ENCODE measurements around the gene MRM1. TPM values are rescaled to one million over a fixed set of nuclear protein-coding genes. Genes with fewer than 3 reads are reported as not detected.
"Not testable (repeated sequence)": the region's sequence is repeated elsewhere in the genome, so short reads cannot be mapped to it uniquely, and the experiment has no call there.

Gene MRM1
- total and polyA plus RNA-seq, 2 experiments from 2014 or later: 3.8 to 5.9 TPM

GRCh38 chr17:36602924-36603384 is 1.6 kb downstream of the MRM1 start:
- peak; percentile 71 for DNase-seq
- H3K9ac ChIP-seq: peak overlapping the region; percentile 90
- 16 to 17% methylated on average over 5 of the region's 5 CpGs for WGBS, 2 experiments (ENCODE audit: low coverage in 1 of 2, low lambda C conversion rate in 2 of 2, missing lambda C conversion rate in 2 of 2)
- no peaks in the 10 kb centered on the region for H3K27me3 ChIP-seq (replicated peaks; ENCODE audit: insufficient read depth)
- no peaks in the 10 kb centered on the region for H3K36me3 ChIP-seq (ENCODE audit: low read depth)
- no peaks in the 10 kb centered on the region for H4K20me1 ChIP-seq (ENCODE audit: insufficient read depth)
- H3K4me2 ChIP-seq (ENCODE audit: unreplicated experiment): peak overlapping the region; percentile 81
- TF ChIP-seq EZH2phosphoT487 (IDR thresholded peaks at IDR 0.05; ENCODE audit: insufficient read depth, low read depth) (no peak), EZH2 (IDR thresholded peaks at IDR 0.05; ENCODE audit: insufficient read depth, poor library complexity, severe bottlenecking) (no peak)
- peak overlapping the region; percentile 79 for H3K4me3 ChIP-seq
- H3K9me3 ChIP-seq (ENCODE audit: low read depth): no peaks in the 10 kb centered on the region
- H3K4me1 ChIP-seq (ENCODE audit: insufficient read depth): peaks cover 6% of the 10 kb centered on the region; the same call in 1 of the 2 replicates
- H3K79me2 ChIP-seq (ENCODE audit: insufficient read depth): peaks cover 44% of the 10 kb centered on the region
- no peaks in the 10 kb centered on the region for H3F3A ChIP-seq (ENCODE audit: insufficient read depth)
- in situ Hi-C loops (cut with MboI): no loop called here
- no peaks in the 10 kb centered on the region for H3K9me2 ChIP-seq (ENCODE audit: insufficient read depth)
- H3K27ac ChIP-seq: no peak overlapping the region
- peak overlapping the region; percentile 85 for H2AFZ ChIP-seq

GRCh38 chr17:36605028-36605427 is 3.6 kb downstream of the MRM1 start:
- H3K36me3 ChIP-seq (ENCODE audit: low read depth); H4K20me1 ChIP-seq (ENCODE audit: insufficient read depth); H3F3A ChIP-seq (ENCODE audit: insufficient read depth); H3K9me3 ChIP-seq (ENCODE audit: low read depth); H3K4me2 ChIP-seq (ENCODE audit: unreplicated experiment); H3K9ac ChIP-seq; in situ Hi-C loops (cut with MboI); H3K27ac ChIP-seq; H3K4me1 ChIP-seq (ENCODE audit: insufficient read depth); DNase-seq; H3K9me2 ChIP-seq (ENCODE audit: insufficient read depth); H2AFZ ChIP-seq; H3K4me3 ChIP-seq; H3K27me3 ChIP-seq (replicated peaks; ENCODE audit: insufficient read depth): not testable (repeated sequence)
- 85 to 93% methylated on average over 4 to 5 of the region's 5 CpGs for WGBS, 2 experiments (ENCODE audit: low coverage in 1 of 2, low lambda C conversion rate in 2 of 2, missing lambda C conversion rate in 2 of 2)
- peaks cover 44% of the 10 kb centered on the region for H3K79me2 ChIP-seq (ENCODE audit: insufficient read depth)

- DNase-seq: no peak
- no peaks in the 10 kb centered on the region for H3K9me2 ChIP-seq (ENCODE audit: insufficient read depth)
- in situ Hi-C loops (cut with MboI): no loop called here
- no peaks in the 10 kb centered on the region for H3F3A ChIP-seq (ENCODE audit: insufficient read depth)
- H3K9ac ChIP-seq: no peak overlapping the region
- no peaks in the 10 kb centered on the region for H3K36me3 ChIP-seq (ENCODE audit: low read depth)
- TF ChIP-seq EZH2 (IDR thresholded peaks at IDR 0.05; ENCODE audit: insufficient read depth, poor library complexity, severe bottlenecking) (no peak), EZH2phosphoT487 (IDR thresholded peaks at IDR 0.05; ENCODE audit: insufficient read depth, low read depth) (no peak)
- H4K20me1 ChIP-seq (ENCODE audit: insufficient read depth): no peaks in the 10 kb centered on the region
- 96% methylated on average over 7 of the region's 7 CpGs for WGBS, 2 experiments (ENCODE audit: low coverage in 1 of 2, low lambda C conversion rate in 2 of 2, missing lambda C conversion rate in 2 of 2)
- H3K4me2 ChIP-seq (ENCODE audit: unreplicated experiment): no peak overlapping the region
- no peaks in the 10 kb centered on the region for H3K27me3 ChIP-seq (replicated peaks; ENCODE audit: insufficient read depth)
- H3K4me3 ChIP-seq: no peak overlapping the region
- peaks cover 9% of the 10 kb centered on the region; the same call in 1 of the 2 replicates for H3K4me1 ChIP-seq (ENCODE audit: insufficient read depth)
- peaks cover 32% of the 10 kb centered on the region for H3K79me2 ChIP-seq (ENCODE audit: insufficient read depth)
- H2AFZ ChIP-seq: no peak overlapping the region
- no peaks in the 10 kb centered on the region for H3K9me3 ChIP-seq (ENCODE audit: low read depth)
- H3K27ac ChIP-seq: no peak overlapping the region
These were observed 6.9 kb downstream of the MRM1 start for GRCh38 chr17:36608280-36608679.

- Histone ChIP-seq H3K4me1 (ENCODE audit: insufficient read depth) (peaks cover 5% of the 10 kb centered on the region; the same call in 1 of the 2 replicates), H4K20me1 (ENCODE audit: insufficient read depth) (no peaks in the 10 kb centered on the region), H2AFZ (peak overlapping the region; percentile 10; the same call in 1 of the 2 replicates), H3K9me3 (ENCODE audit: low read depth) (no peaks in the 10 kb centered on the region), H3K36me3 (ENCODE audit: low read depth) (no peaks in the 10 kb centered on the region), H3K4me3 (no peak overlapping the region), H3K27ac (no peak overlapping the region), H3F3A (ENCODE audit: insufficient read depth) (no peaks in the 10 kb centered on the region), H3K4me2 (ENCODE audit: unreplicated experiment) (no peak overlapping the region), H3K27me3 (replicated peaks; ENCODE audit: insufficient read depth) (no peaks in the 10 kb centered on the region), H3K9ac (no peak overlapping the region), H3K9me2 (ENCODE audit: insufficient read depth) (no peaks in the 10 kb centered on the region), H3K79me2 (ENCODE audit: insufficient read depth) (peaks cover 25% of the 10 kb centered on the region)
- in situ Hi-C loops (cut with MboI): no loop called here
- DNase-seq: peak; percentile 49
- TF ChIP-seq EZH2phosphoT487 (IDR thresholded peaks at IDR 0.05; ENCODE audit: insufficient read depth, low read depth) (no peak), EZH2 (IDR thresholded peaks at IDR 0.05; ENCODE audit: insufficient read depth, poor library complexity, severe bottlenecking) (no peak)
- 53 to 58% methylated on average over 24 of the region's 24 CpGs for WGBS, 2 experiments (ENCODE audit: low coverage in 1 of 2, low lambda C conversion rate in 2 of 2, missing lambda C conversion rate in 2 of 2)
These were observed 7.6 kb downstream of the MRM1 start for GRCh38 chr17:36608794-36609497.
